Measurements from ENCODE around the gene TLE5. TPM values are rescaled to one million over a fixed set of nuclear protein-coding genes. Genes with fewer than 3 reads are reported as not detected.
A peak's percentile ranks its signal among the peaks of the same experiment; 100 is the strongest.

The TLE5 gene
- total and polyA plus RNA-seq, 10 of the 15 experiments (the other 5 are each of a cell fraction or from before 2014, with no cell fraction given): 2.5 to 373 (median 154) TPM

GRCh38 chr19:3102239-3103140 is 40.2 kb upstream of the TLE5 start:
- no peak overlapping the region for H3K4me3 ChIP-seq
- BruUV-seq (replicated peaks): no TSS peak
- in situ Hi-C loops (cut with MboI): loop anchor here (5.0 kb wide), 1 partner anchor 140 kb away; no protein-coding TSS in a partner anchor
- H2AFZ ChIP-seq (ENCODE audit: control insufficient read depth, low read depth, low read length): no peak overlapping the region
- H3K4me1 ChIP-seq (ENCODE audit: control insufficient read depth, insufficient read depth, low read length): peaks cover 6% of the 10 kb centered on the region
- intact Hi-C loops (cut with micrococcal nuclease; ENCODE audit: unreplicated experiment): no loop called here
- CTCF ChIA-PET: interaction anchor here (1.3 to 5.3 kb wide), 8 partner anchors 10 to 455 kb away, joined by 3 to 43 read pairs (median 10); no protein-coding TSS in a partner anchor
- DNase-seq (ENCODE audit: low read depth, low spot score): no peak
- H3K27me3 ChIP-seq (replicated peaks in 1 of 2; ENCODE audit: control insufficient read depth in 2 of 2, insufficient read depth in 2 of 2, low read length in 1 of 2): no peaks in the 10 kb centered on the region; a peak in 1 of 4 replicates
- no peaks in the 10 kb centered on the region for H3K36me3 ChIP-seq (ENCODE audit: control insufficient read depth in 2 of 2, insufficient read depth in 2 of 2, low read length in 1 of 2)
- H4K20me1 ChIP-seq (ENCODE audit: control insufficient read depth, insufficient read depth): no peaks in the 10 kb centered on the region
- FAIRE-seq: no peak
- no peak overlapping the region for H3K4me2 ChIP-seq (ENCODE audit: control insufficient read depth, insufficient read depth)
- H3K9me3 ChIP-seq (replicated peaks; ENCODE audit: control insufficient read depth, insufficient read depth, low read length): no peaks in the 10 kb centered on the region
- no peak overlapping the region for H3K9ac ChIP-seq (ENCODE audit: control insufficient read depth, insufficient read depth, low read length)
- TF ChIP-seq STAT1 (conservative IDR thresholded peaks at IDR 0.05) (no peak), SPI1 (IDR thresholded peaks at IDR 0.05; ENCODE audit: borderline replicate concordance, insufficient read depth, low read depth, low read length) (0 out of 2 replicates have a peak, but pooled peaks have one; percentile 12)
- no peak overlapping the region for H3K27ac ChIP-seq (ENCODE audit: control insufficient read depth, insufficient read depth)
- no peaks in the 10 kb centered on the region for H3K79me2 ChIP-seq (ENCODE audit: control insufficient read depth, insufficient read depth, low read length)
- RAD21 ChIA-PET (ENCODE audit: unreplicated experiment): no interaction called here
- WGBS (ENCODE audit: insufficient coverage, insufficient replicate concordance, low lambda C conversion rate, missing lambda C conversion rate): 71% methylated on average over 33 of the region's 34 CpGs
- POLR2A ChIA-PET: no interaction called here
- SMC1A ChIA-PET (ENCODE audit: uncharacterized antibody, unreplicated experiment): interaction anchor here (1.2 to 2.0 kb wide), 2 partner anchors 22 to 26 kb away, joined by 3 to 10 read pairs; no protein-coding TSS in a partner anchor
- ATAC-seq: no peak

- RAD21 ChIA-PET (ENCODE audit: unreplicated experiment): no interaction called here
- Histone ChIP-seq H4K20me1 (ENCODE audit: control insufficient read depth, insufficient read depth) (no peaks in the 10 kb centered on the region), H3K27ac (ENCODE audit: control insufficient read depth, insufficient read depth) (no peak overlapping the region), H3K4me1 (ENCODE audit: control insufficient read depth, insufficient read depth, low read length) (peaks cover 6% of the 10 kb centered on the region), H3K4me2 (ENCODE audit: control insufficient read depth, insufficient read depth) (no peak overlapping the region), H3K27me3 (replicated peaks in 1 of 2; ENCODE audit: control insufficient read depth in 2 of 2, insufficient read depth in 2 of 2, low read length in 1 of 2) (no peaks in the 10 kb centered on the region; a peak in 2 of 4 replicates), H3K9ac (ENCODE audit: control insufficient read depth, insufficient read depth, low read length) (no peak overlapping the region), H3K9me3 (replicated peaks; ENCODE audit: control insufficient read depth, insufficient read depth, low read length) (no peaks in the 10 kb centered on the region), H3K36me3 (ENCODE audit: control insufficient read depth in 2 of 2, insufficient read depth in 2 of 2, low read length in 1 of 2) (no peaks in the 10 kb centered on the region), H3K4me3 (no peak overlapping the region), H2AFZ (ENCODE audit: control insufficient read depth, low read depth, low read length) (no peak overlapping the region), H3K79me2 (ENCODE audit: control insufficient read depth, insufficient read depth, low read length) (no peaks in the 10 kb centered on the region)
- CTCF ChIA-PET: interaction anchor here (1.2 to 5.3 kb wide), 3 partner anchors 9 to 150 kb away, joined by 3 to 43 read pairs (median 4); no protein-coding TSS in a partner anchor
- POLR2A ChIA-PET: no interaction called here
- BruUV-seq (replicated peaks): no TSS peak
- intact Hi-C loops (cut with micrococcal nuclease; ENCODE audit: unreplicated experiment) (no loop called here), in situ Hi-C loops (cut with MboI) (loop anchor here (5.0 kb wide), 1 partner anchor 139 kb away; no protein-coding TSS in a partner anchor)
- SMC1A ChIA-PET (ENCODE audit: uncharacterized antibody, unreplicated experiment): no interaction called here
- WGBS (ENCODE audit: insufficient coverage, insufficient replicate concordance, low lambda C conversion rate, missing lambda C conversion rate): 59% methylated on average over 34 of the region's 34 CpGs
- no peak for ATAC-seq
- no peak for FAIRE-seq
- DNase-seq (ENCODE audit: low read depth, low spot score): no peak
- TF ChIP-seq EZH2 (IDR thresholded peaks at IDR 0.05; ENCODE audit: borderline replicate concordance, control insufficient read depth, low read depth, low read length) (no peak), IRF4 (IDR thresholded peaks at IDR 0.05; ENCODE audit: low read depth, low read length) (no peak), CBX3 (IDR thresholded peaks at IDR 0.05; ENCODE audit: borderline replicate concordance, low read depth) (no peak), ETV6 (conservative IDR thresholded peaks at IDR 0.05 in 1 of 2, IDR thresholded peaks at IDR 0.05 in 1 of 2; ENCODE audit: borderline replicate concordance in 1 of 2, low read depth in 1 of 2) (no peak), ZZZ3 (IDR thresholded peaks at IDR 0.05; ENCODE audit: control insufficient read depth, insufficient read length, low read depth) (no peak), NFYA (IDR thresholded peaks at IDR 0.05; ENCODE audit: borderline replicate concordance, low read depth, low read length) (no peak), ZNF274 (IDR thresholded peaks at IDR 0.05; ENCODE audit: insufficient read depth, insufficient read length) (no peak), JUNB (IDR thresholded peaks at IDR 0.05) (no peak), SIN3A (IDR thresholded peaks at IDR 0.05; ENCODE audit: low read depth, low read length) (no peak), MEF2A (IDR thresholded peaks at IDR 0.05; ENCODE audit: insufficient read depth, low read depth, low read length) (no peak), ZNF384 (IDR thresholded peaks at IDR 0.05; ENCODE audit: borderline replicate concordance, low read depth, low read length) (no peak)
Observed at GRCh38 chr19:3100747-3101730, 38.7 kb upstream of the TLE5 start.

Measured in GM12878 (cell line).